ENCODE measurements around the gene DGCR2.
"Not testable (repeated sequence)": the region's sequence is repeated elsewhere in the genome, so short reads cannot be mapped to it uniquely, and the experiment has no call there.

DGCR2 gene

GRCh38 chr22:19037282-19038163 lies 84.7 kb downstream of the DGCR2 start:
- peaks cover 0 to 58% (median 51%) of the 10 kb centered on the region in 5 donors for H3K36me3 ChIP-seq (ENCODE audit: control insufficient read depth in 5 of 5, insufficient read depth in 5 of 5, low read length in 5 of 5)
- H3K4me1 ChIP-seq (ENCODE audit: control insufficient read depth in 5 of 5, insufficient read depth in 5 of 5, low read length in 5 of 5): peaks cover 0 to 9% (median 0%) of the 10 kb centered on the region in 5 donors
- no peak overlapping the region for H3K27ac ChIP-seq (ENCODE audit: low read depth, low read length)
- H3K27me3 ChIP-seq (ENCODE audit: control insufficient read depth in 5 of 5, insufficient read depth in 4 of 5, low read length in 5 of 5): no peaks in the 10 kb centered on the region
- H3K9me3 ChIP-seq (ENCODE audit: control insufficient read depth in 5 of 5, low read length in 5 of 5): no peaks in the 10 kb centered on the region
- H3K4me3 ChIP-seq (ENCODE audit: low read depth in 1 of 5, low read length in 5 of 5): no peak overlapping the region
- no peak overlapping the region for H3K9ac ChIP-seq (ENCODE audit: low read length in 5 of 5)

DNA sequence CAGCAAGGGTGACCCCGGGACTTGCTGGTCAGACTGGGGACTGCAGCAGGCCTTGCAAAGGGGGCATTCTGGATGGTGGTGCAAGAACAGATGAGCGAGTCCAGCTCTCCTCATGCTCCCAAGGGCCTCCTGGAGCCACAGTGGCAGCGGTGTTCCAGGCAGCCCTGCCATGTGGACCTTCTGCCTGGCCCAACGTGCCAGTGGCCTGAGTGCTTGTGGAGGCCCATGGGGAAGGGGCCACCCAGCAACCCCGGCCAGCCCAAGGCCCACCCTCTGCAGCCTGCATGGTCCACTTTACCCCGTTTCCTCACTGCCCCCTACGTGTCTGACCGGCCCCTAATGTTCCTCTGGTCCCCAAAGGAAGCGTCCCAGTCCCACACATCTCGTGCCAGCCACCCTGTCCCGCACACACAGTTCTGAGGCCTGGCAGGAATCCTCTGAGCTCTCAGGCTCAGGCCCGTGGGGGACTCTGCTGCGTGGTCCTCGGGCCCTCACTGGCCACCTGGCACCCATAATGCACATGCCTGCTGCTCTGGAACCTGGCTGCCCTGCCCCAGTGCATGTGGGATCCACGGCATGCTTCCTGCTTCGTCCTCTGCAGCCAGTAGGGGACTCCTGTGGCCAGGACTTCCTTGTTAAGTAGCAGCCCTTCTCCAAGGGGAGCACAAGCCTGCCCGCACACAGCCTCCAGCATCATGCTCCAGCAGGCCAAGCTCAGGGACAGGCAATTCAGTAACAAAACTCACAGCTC lies 85.5 kb downstream of the DGCR2 start:
- Histone ChIP-seq H3K27me3 (ENCODE audit: control insufficient read depth in 5 of 5, insufficient read depth in 4 of 5, low read length in 5 of 5) (no peaks in the 10 kb centered on the region), H3K4me1 (ENCODE audit: control insufficient read depth in 5 of 5, insufficient read depth in 5 of 5, low read length in 5 of 5) (peaks cover 0 to 9% (median 0%) of the 10 kb centered on the region in 5 donors), H3K36me3 (ENCODE audit: control insufficient read depth in 5 of 5, insufficient read depth in 5 of 5, low read length in 5 of 5) (peaks cover 0 to 50% (median 43%) of the 10 kb centered on the region in 5 donors), H3K9me3 (ENCODE audit: control insufficient read depth in 5 of 5, low read length in 5 of 5) (no peaks in the 10 kb centered on the region), H3K9ac (ENCODE audit: low read length in 5 of 5) (no peak overlapping the region), H3K4me3 (ENCODE audit: low read depth in 1 of 5, low read length in 5 of 5) (no peak overlapping the region), H3K27ac (ENCODE audit: low read depth, low read length) (no peak overlapping the region)

GRCh38 chr22:19036229-19036522 lies 86.0 kb downstream of the DGCR2 start:
- H3K4me3 ChIP-seq (ENCODE audit: low read depth in 1 of 5, low read length in 5 of 5): no peak overlapping the region
- H3K4me1 ChIP-seq (ENCODE audit: control insufficient read depth in 5 of 5, insufficient read depth in 5 of 5, low read length in 5 of 5): peaks cover 0 to 9% (median 0%) of the 10 kb centered on the region in 5 donors
- H3K9me3 ChIP-seq (ENCODE audit: control insufficient read depth in 5 of 5, low read length in 5 of 5): no peaks in the 10 kb centered on the region
- peaks cover 0 to 44% (median 38%) of the 10 kb centered on the region in 5 donors for H3K36me3 ChIP-seq (ENCODE audit: control insufficient read depth in 5 of 5, insufficient read depth in 5 of 5, low read length in 5 of 5)
- no peaks in the 10 kb centered on the region for H3K27me3 ChIP-seq (ENCODE audit: control insufficient read depth in 5 of 5, insufficient read depth in 4 of 5, low read length in 5 of 5)
- no peak overlapping the region for H3K9ac ChIP-seq (ENCODE audit: low read length in 5 of 5)
- no peak overlapping the region for H3K27ac ChIP-seq (ENCODE audit: low read depth, low read length)

- H3K27ac ChIP-seq (ENCODE audit: low read depth, low read length): no peak overlapping the region
- H3K4me1 ChIP-seq (ENCODE audit: control insufficient read depth in 5 of 5, insufficient read depth in 5 of 5, low read length in 5 of 5): peaks cover 0 to 9% (median 0%) of the 10 kb centered on the region in 5 donors
- H3K27me3 ChIP-seq (ENCODE audit: control insufficient read depth in 5 of 5, insufficient read depth in 4 of 5, low read length in 5 of 5): peaks cover 0 to 1% (median 0%) of the 10 kb centered on the region in 5 donors
- no peak overlapping the region for H3K9ac ChIP-seq (ENCODE audit: low read length in 5 of 5)
- peaks cover 0 to 39% (median 33%) of the 10 kb centered on the region in 5 donors for H3K36me3 ChIP-seq (ENCODE audit: control insufficient read depth in 5 of 5, insufficient read depth in 5 of 5, low read length in 5 of 5)
- H3K4me3 ChIP-seq (ENCODE audit: low read depth in 1 of 5, low read length in 5 of 5): no peak overlapping the region
- no peaks in the 10 kb centered on the region for H3K9me3 ChIP-seq (ENCODE audit: control insufficient read depth in 5 of 5, low read length in 5 of 5)
Observed at GRCh38 chr22:19035474-19036228, 86.6 kb downstream of the DGCR2 start.

- H3K36me3 ChIP-seq (ENCODE audit: control insufficient read depth in 5 of 5, insufficient read depth in 5 of 5, low read length in 5 of 5): peaks cover 0 to 34% (median 27%) of the 10 kb centered on the region in 5 donors
- H3K27ac ChIP-seq (ENCODE audit: low read depth, low read length); H3K4me3 ChIP-seq (ENCODE audit: low read depth in 1 of 5, low read length in 5 of 5); H3K9ac ChIP-seq (ENCODE audit: low read length in 5 of 5); H3K27me3 ChIP-seq (ENCODE audit: control insufficient read depth in 5 of 5, insufficient read depth in 4 of 5, low read length in 5 of 5); H3K9me3 ChIP-seq (ENCODE audit: control insufficient read depth in 5 of 5, low read length in 5 of 5); H3K4me1 ChIP-seq (ENCODE audit: control insufficient read depth in 5 of 5, insufficient read depth in 5 of 5, low read length in 5 of 5): not testable (repeated sequence)
Observed at GRCh38 chr22:19035126-19035473, 87.1 kb downstream of the DGCR2 start.

- H3K27me3 ChIP-seq (ENCODE audit: control insufficient read depth in 5 of 5, insufficient read depth in 4 of 5, low read length in 5 of 5); H3K9ac ChIP-seq (ENCODE audit: low read length in 5 of 5); H3K4me1 ChIP-seq (ENCODE audit: control insufficient read depth in 5 of 5, insufficient read depth in 5 of 5, low read length in 5 of 5); H3K4me3 ChIP-seq (ENCODE audit: low read depth in 1 of 5, low read length in 5 of 5); H3K9me3 ChIP-seq (ENCODE audit: control insufficient read depth in 5 of 5, low read length in 5 of 5); H3K27ac ChIP-seq (ENCODE audit: low read depth, low read length): not testable (repeated sequence)
- peaks cover 0 to 30% (median 23%) of the 10 kb centered on the region in 5 donors for H3K36me3 ChIP-seq (ENCODE audit: control insufficient read depth in 5 of 5, insufficient read depth in 5 of 5, low read length in 5 of 5)
Observed at GRCh38 chr22:19034724-19035120, 87.5 kb downstream of the DGCR2 start.

DNA sequence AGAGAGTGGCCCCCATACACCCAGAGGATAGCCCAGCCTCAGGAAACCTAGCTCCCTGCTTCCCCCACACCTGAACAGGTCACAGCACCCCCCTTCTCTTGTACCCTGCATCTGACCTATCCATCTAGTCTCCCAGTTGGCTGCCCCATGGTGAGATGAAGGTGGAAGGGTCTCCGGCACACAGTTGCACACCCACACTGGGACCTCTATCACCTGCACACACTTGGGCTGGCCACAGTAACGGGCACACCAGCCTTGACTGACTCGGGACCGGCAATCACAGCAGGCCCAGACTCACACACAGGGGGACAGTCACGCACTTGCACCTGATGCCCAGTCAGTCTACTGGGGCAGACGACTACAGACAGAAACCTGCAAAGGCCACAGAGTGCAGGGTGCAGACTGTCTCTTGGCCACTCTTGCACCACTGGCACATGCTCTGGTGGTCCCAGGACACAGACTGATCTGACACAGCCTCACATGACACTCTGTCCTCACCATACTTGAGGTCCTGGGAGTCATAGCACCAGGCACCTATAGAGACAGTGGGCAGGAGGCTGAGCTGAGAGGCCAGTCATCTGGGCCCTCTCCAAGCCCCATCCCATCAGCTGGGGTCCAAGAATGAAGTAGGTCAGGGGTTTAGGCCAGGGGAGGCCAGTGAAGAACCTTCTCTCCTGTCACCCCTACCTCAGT lies 88.0 kb downstream of the DGCR2 start:
- H3K27ac ChIP-seq (ENCODE audit: low read depth, low read length); H3K9ac ChIP-seq (ENCODE audit: low read length in 5 of 5); H3K4me3 ChIP-seq (ENCODE audit: low read depth in 1 of 5, low read length in 5 of 5); H3K9me3 ChIP-seq (ENCODE audit: control insufficient read depth in 5 of 5, low read length in 5 of 5); H3K4me1 ChIP-seq (ENCODE audit: control insufficient read depth in 5 of 5, insufficient read depth in 5 of 5, low read length in 5 of 5); H3K27me3 ChIP-seq (ENCODE audit: control insufficient read depth in 5 of 5, insufficient read depth in 4 of 5, low read length in 5 of 5): not testable (repeated sequence)
- peaks cover 0 to 24% (median 18%) of the 10 kb centered on the region in 5 donors for H3K36me3 ChIP-seq (ENCODE audit: control insufficient read depth in 5 of 5, insufficient read depth in 5 of 5, low read length in 5 of 5)

DNA sequence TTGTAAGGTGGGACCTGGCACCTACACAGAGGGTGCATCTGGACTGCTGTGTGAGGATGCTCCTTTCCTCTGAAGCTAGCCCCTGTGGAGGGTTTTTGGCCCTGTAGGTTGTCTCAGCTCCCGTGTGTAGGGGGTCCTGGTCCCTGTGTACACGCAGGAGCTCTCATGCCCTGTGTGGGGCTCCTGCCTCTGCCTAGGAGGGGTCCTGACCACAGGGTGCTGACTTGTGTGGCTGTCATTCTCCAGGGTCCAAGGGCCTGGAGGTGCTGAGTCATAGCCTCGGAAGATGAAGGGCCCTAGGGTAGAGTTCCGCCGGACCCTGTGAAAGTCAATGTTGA lies 88.7 kb downstream of the DGCR2 start:
- H3K36me3 ChIP-seq (ENCODE audit: control insufficient read depth in 5 of 5, insufficient read depth in 5 of 5, low read length in 5 of 5): peaks cover 0 to 18% (median 11%) of the 10 kb centered on the region in 5 donors
- H3K4me1 ChIP-seq (ENCODE audit: control insufficient read depth in 5 of 5, insufficient read depth in 5 of 5, low read length in 5 of 5); H3K9ac ChIP-seq (ENCODE audit: low read length in 5 of 5); H3K27ac ChIP-seq (ENCODE audit: low read depth, low read length); H3K9me3 ChIP-seq (ENCODE audit: control insufficient read depth in 5 of 5, low read length in 5 of 5); H3K4me3 ChIP-seq (ENCODE audit: low read depth in 1 of 5, low read length in 5 of 5); H3K27me3 ChIP-seq (ENCODE audit: control insufficient read depth in 5 of 5, insufficient read depth in 4 of 5, low read length in 5 of 5): not testable (repeated sequence)

DNA sequence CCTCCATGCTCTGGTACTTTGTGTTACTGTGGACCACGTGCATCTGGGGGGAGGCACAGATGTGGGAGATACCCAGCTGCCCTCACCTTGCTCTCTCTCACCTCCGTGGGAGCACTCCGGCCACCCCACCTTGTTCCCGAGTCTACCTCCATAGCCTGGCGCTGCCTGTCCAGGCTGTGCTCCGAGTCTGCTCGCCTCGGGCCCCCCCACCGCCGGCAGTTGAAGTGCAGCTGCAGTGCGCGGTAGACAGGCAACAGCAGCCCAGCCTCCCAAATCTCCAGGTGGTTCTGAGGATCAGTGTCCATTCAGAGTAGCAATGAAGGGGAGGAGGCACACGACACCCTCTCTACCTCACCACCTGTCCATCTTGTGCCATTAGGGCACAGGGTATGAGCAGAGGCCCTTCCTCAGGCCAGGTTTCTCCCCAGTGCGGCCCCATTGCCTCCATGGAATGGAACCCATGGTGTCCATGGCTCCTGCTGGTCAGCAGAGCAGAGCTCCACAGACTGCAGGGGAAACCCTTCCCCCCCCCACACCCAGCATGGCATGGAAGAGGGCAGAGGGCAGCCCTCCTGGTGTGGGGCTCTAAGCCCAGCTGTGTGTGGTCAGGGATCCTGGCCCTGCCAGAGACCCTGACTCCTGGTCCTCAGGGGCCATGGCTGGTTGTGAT lies 89.2 kb downstream of the DGCR2 start:
- H3K9ac ChIP-seq (ENCODE audit: low read length in 5 of 5); H3K4me1 ChIP-seq (ENCODE audit: control insufficient read depth in 5 of 5, insufficient read depth in 5 of 5, low read length in 5 of 5); H3K9me3 ChIP-seq (ENCODE audit: control insufficient read depth in 5 of 5, low read length in 5 of 5); H3K27me3 ChIP-seq (ENCODE audit: control insufficient read depth in 5 of 5, insufficient read depth in 4 of 5, low read length in 5 of 5); H3K27ac ChIP-seq (ENCODE audit: low read depth, low read length); H3K4me3 ChIP-seq (ENCODE audit: low read depth in 1 of 5, low read length in 5 of 5): not testable (repeated sequence)
- peaks cover 0 to 13% (median 6%) of the 10 kb centered on the region in 5 donors for H3K36me3 ChIP-seq (ENCODE audit: control insufficient read depth in 5 of 5, insufficient read depth in 5 of 5, low read length in 5 of 5)

All from subcutaneous abdominal adipose tissue (tissue), 5 donors.